ENCODE data around the gene RASGRP1.

Gene RASGRP1

GRCh38 chr15:38441130-38441519 is 123.5 kb downstream of the RASGRP1 start:
- DNase-seq: no peak

GRCh38 chr15:38440353-38441129 is 124.1 kb downstream of the RASGRP1 start:
- DNase-seq: peak; percentile 22
